Left ventricle myocardium inferior (tissue), 1 donor: Measurements from ENCODE around the gene GPR35. TPM values are rescaled to one million over a fixed set of nuclear protein-coding genes. Genes with fewer than 3 reads are reported as not detected.
A peak's percentile ranks its signal among the peaks of the same experiment; 100 is the strongest.
"Not testable (repeated sequence)": the region's sequence is repeated elsewhere in the genome, so short reads cannot be mapped to it uniquely, and the experiment has no call there.

Experiments used
- DNase-seq: peaks from one replicate; pipeline ENCODE4 v3.0.0-alpha.2; 2020
- H3K27ac ChIP-seq: fragments of 200-600 bp; replicated peaks from 2 replicates; pipeline ENCODE4 v1.8.0; 2021
- H3K27me3 ChIP-seq: fragments of 200-600 bp; 2 replicates; pipeline ENCODE4 v1.8.0; 2021; ENCODE audit warnings: low read depth
- H3K36me3 ChIP-seq: fragments of 200-600 bp; 2 replicates; pipeline ENCODE4 v1.8.0; 2021
- H3K4me1 ChIP-seq: fragments of 200-600 bp; 2 replicates; pipeline ENCODE4 v1.8.0; 2021
- H3K4me3 ChIP-seq: fragments of 200-600 bp; 2 replicates; pipeline ENCODE4 v1.8.0; 2021; ENCODE audit warnings: mild to moderate bottlenecking, moderate library complexity
- H3K9me3 ChIP-seq: fragments of 200-600 bp; replicated peaks from 2 replicates; pipeline ENCODE4 v1.8.0; 2021
- CTCF ChIP-seq: fragments of 200-600 bp; IDR thresholded peaks from 2 replicates; pipeline ENCODE4 v1.8.0; 2021; ENCODE audit warnings: antibody characterized with exemption, mild to moderate bottlenecking, borderline replicate concordance
- intact Hi-C: fragments of 100-400 bp; cut with micrococcal nuclease; formaldehyde crosslinking; loops from one replicate; pipeline ENCODE4 v1.11.0; 2022
- total RNA-seq: library from RNA; stranded (reverse); fragmentation: NEBNext Ultra II Directional; extraction: Animal tissue kit (Norgen Biotek cat#: 25700); gene quantifications from one replicate; pipeline ENCODE4 v1.2.1, GENCODE V29; 2021
- donor health status: DM: no; HTN: yes; CAD: no; lungs with severe emphysema.

GPR35 gene
- total RNA-seq, 1 donor from 2014 or later = 1.3 TPM

DNA sequence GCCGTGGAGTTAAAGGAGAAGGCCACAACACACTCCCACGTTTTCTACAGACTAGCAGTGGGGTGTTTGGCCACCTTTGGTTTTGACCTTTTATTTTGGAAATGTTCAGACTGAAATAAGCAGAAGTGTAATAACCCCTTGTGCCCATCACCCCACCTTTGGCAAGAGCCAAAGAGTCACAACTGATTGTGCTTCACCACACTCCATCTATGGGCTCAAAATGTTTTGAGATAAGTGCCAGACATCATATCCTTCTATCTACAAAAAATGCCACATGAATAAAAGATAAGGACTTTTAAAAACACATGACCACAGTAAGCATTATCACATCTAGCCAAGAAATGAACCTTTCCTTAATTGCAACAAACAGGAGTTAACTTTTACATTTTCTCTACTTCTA, 9.9 kb upstream of the GPR35 start:
- H3K9me3 ChIP-seq = no peaks in the 10 kb centered on the region
- H3K4me3 ChIP-seq = no peak overlapping the region
- no peak for TF ChIP-seq CTCF
- no peaks in the 10 kb centered on the region for H3K4me1 ChIP-seq
- H3K27ac ChIP-seq = no peak overlapping the region
- no peaks in the 10 kb centered on the region for H3K27me3 ChIP-seq
- intact Hi-C loops = no loop called here
- peaks cover 4% of the 10 kb centered on the region for H3K36me3 ChIP-seq
- no peak for DNase-seq

DNA sequence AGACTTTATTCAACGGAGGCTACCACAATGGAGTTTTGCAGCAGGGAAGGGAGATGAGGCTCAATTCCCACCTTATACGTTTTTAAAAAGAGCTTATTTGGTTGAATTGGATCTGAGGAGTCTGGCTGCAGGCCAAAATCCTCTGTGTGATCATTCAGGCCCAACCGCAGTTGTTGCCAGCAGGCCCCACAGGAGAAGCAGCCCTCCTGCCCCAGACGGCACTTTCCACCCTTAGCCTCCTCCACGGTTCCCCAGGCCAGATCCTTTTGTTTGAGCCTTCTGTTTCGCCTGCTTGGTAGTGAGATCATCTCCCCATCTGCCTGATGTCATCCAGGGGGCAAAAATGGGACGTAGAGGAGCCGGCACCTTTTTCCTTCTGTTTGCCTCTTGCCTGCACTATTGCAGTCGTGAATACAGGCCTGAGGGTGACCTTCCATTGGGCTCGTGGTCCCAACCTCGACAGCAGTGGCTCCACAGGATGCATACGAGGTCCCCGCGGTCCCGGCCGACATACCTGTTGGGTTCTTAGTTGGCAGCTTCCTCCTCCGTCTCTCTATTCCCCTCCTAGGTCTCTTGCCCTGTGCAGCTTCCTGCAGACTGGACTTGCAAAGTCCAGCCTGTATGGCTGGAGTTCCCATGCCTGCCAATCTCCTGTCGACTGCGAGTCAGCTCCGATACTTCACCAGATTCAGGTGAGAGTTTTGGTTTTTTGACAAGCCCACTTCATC, 9.3 kb upstream of the GPR35 start:
- Histone ChIP-seq H3K4me3 (no peak overlapping the region), H3K27ac (no peak overlapping the region), H3K27me3 (no peaks in the 10 kb centered on the region), H3K9me3 (no peaks in the 10 kb centered on the region), H3K36me3 (peaks cover 4% of the 10 kb centered on the region), H3K4me1 (no peaks in the 10 kb centered on the region)
- no peak for DNase-seq
- intact Hi-C loops = no loop called here
- no peak for TF ChIP-seq CTCF

DNA sequence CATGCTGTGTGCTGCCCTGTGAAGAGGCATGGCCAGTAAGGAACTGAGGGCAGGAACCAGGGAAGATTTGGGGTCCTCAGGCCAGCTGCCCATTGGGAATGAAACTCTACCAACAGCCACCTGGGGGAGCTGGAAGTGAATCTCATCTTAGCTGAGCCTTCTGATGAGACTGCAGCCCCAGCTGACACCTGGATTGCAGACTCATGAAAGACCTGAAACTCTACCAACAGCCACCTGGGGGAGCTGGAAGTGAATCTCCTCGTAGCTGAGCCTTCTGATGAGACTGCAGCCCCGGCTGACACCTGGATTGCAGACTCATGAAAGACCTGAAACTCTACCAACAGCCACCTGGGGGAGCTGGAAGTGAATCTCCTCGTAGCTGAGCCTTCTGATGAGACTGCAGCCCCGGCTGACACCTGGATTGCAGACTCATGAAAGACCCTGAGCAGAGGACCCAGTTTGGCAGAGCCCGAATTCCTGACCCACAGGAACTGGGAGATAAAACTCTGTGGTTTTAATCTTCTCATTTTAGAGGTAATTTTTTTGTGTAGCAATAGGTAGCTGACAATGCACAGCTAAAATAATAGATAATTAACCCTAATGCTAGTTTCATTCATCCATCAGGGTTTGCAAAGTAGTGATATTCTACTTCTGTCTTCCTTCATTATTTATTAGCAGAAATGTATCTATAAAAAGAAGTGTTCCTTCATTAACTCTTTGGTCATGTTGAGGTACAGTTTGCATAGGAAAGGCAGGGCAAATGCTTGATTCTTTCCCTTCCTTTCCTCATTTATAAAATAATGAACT, 8.2 kb upstream of the GPR35 start:
- H3K9me3 ChIP-seq, H3K27me3 ChIP-seq, intact Hi-C loops, H3K4me1 ChIP-seq, H3K4me3 ChIP-seq, DNase-seq, H3K36me3 ChIP-seq, H3K27ac ChIP-seq: not testable (repeated sequence)

GRCh38 chr2:240618776-240619175, 6.5 kb upstream of the GPR35 start:
- Histone ChIP-seq H3K9me3 (no peaks in the 10 kb centered on the region), H3K27me3 (no peaks in the 10 kb centered on the region), H3K4me1 (no peaks in the 10 kb centered on the region), H3K36me3 (peaks cover 4% of the 10 kb centered on the region), H3K4me3 (no peak overlapping the region), H3K27ac (no peak overlapping the region)
- intact Hi-C loops = no loop called here
- DNase-seq = no peak
- no peak for TF ChIP-seq CTCF

GRCh38 chr2:240619506-240620148, 5.7 kb upstream of the GPR35 start:
- H3K36me3 ChIP-seq = peaks cover 4% of the 10 kb centered on the region
- H3K4me1 ChIP-seq = no peaks in the 10 kb centered on the region
- TF ChIP-seq CTCF = no peak
- H3K27me3 ChIP-seq = no peaks in the 10 kb centered on the region
- no peak overlapping the region for H3K27ac ChIP-seq
- DNase-seq = peak; percentile 5
- H3K9me3 ChIP-seq = no peaks in the 10 kb centered on the region
- intact Hi-C loops = no loop called here
- H3K4me3 ChIP-seq = no peak overlapping the region
